ENCODE results near the gene ZC3H18.

DNA sequence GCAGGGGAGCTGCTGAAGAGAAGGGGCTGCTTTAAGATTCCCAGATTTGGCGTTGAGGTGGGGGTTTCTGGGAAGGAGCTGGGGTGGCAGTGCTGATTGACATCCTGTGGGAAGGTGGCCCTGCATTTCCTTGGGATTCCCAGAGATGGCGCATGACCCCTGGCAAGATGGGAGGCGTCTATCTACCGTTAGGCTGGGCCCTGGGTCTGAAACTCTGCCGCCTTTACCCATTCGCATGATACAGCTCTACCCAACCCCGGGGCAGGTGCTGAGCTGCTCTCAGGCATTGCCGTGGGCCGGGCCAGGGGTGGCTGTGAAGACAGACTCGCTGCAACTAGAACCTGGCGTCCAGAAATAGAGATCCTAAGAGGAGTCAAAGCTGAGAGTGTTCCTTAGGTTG lies 102.6 kb downstream of the ZC3H18 start:
- TF ChIP-seq, protein P1, sequence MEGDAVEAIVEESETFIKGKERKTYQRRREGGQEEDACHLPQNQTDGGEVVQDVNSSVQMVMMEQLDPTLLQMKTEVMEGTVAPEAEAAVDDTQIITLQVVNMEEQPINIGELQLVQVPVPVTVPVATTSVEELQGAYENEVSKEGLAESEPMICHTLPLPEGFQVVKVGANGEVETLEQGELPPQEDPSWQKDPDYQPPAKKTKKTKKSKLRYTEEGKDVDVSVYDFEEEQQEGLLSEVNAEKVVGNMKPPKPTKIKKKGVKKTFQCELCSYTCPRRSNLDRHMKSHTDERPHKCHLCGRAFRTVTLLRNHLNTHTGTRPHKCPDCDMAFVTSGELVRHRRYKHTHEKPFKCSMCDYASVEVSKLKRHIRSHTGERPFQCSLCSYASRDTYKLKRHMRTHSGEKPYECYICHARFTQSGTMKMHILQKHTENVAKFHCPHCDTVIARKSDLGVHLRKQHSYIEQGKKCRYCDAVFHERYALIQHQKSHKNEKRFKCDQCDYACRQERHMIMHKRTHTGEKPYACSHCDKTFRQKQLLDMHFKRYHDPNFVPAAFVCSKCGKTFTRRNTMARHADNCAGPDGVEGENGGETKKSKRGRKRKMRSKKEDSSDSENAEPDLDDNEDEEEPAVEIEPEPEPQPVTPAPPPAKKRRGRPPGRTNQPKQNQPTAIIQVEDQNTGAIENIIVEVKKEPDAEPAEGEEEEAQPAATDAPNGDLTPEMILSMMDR (conservative IDR thresholded peaks at IDR 0.05), result no peak; the same call in 1 of the 2 replicates
- TF ChIP-seq ZFX (IDR thresholded peaks at IDR 0.05), result no peak
